Aorta (tissue), 5 donors: ENCODE data around the gene SRSF9. TPM values are rescaled to one million over a fixed set of nuclear protein-coding genes. Genes with fewer than 3 reads are reported as not detected.
"Not testable (repeated sequence)": the region's sequence is repeated elsewhere in the genome, so short reads cannot be mapped to it uniquely, and the experiment has no call there.

ENCODE experiments used
- ATAC-seq: fragments of 200-7000 bp; cut with Tn5 transposase; one replicate; pipeline ENCODE4 v1.9.1; 2022; ENCODE audit warnings: moderate library complexity; ENCODE audit not compliant: low FRiP score
- DNase-seq, 2 donors: peaks; one replicate each; pipeline ENCODE4 v3.0.0-alpha.2; 2020
- H3K27ac ChIP-seq, 2 donors: one replicate each; pipeline ENCODE4 v1.5.1; 2013; ENCODE audit warnings: low read length in 2 of 2, mild to moderate bottlenecking in 2 of 2, moderate library complexity in 2 of 2, control low read depth in 1 of 2, inconsistent platforms in 1 of 2, low read depth in 1 of 2
- H3K27me3 ChIP-seq, 2 donors: one replicate each; pipeline ENCODE4 v1.6.1; 2013; ENCODE audit warnings: control low read depth in 1 of 2, low read length in 1 of 2, mild to moderate bottlenecking in 1 of 2, moderate library complexity in 1 of 2; ENCODE audit not compliant: insufficient read depth in 2 of 2, control insufficient read depth in 1 of 2
- H3K36me3 ChIP-seq, 2 donors: one replicate each; pipeline ENCODE4 v1.6.1; 2013; ENCODE audit warnings: control low read depth in 1 of 2, low read length in 1 of 2, mild to moderate bottlenecking in 1 of 2; ENCODE audit not compliant: insufficient read depth in 2 of 2, control insufficient read depth in 1 of 2
- H3K4me1 ChIP-seq, 2 donors: one replicate each; pipeline ENCODE4 v1.6.1; 2013; ENCODE audit warnings: low read length in 2 of 2, control low read depth in 1 of 2, mild to moderate bottlenecking in 1 of 2, moderate library complexity in 1 of 2; ENCODE audit not compliant: insufficient read depth in 2 of 2, control insufficient read depth in 1 of 2
- H3K4me3 ChIP-seq, 2 donors: one replicate each; pipeline ENCODE4 v1.5.1; 2013; ENCODE audit warnings: low read length in 2 of 2, control low read depth in 1 of 2, mild to moderate bottlenecking in 1 of 2
- H3K9me3 ChIP-seq: one replicate; pipeline ENCODE4 v1.6.1; 2013; ENCODE audit warnings: mild to moderate bottlenecking, low read length; ENCODE audit not compliant: control insufficient read depth
- WGBS, 2 donors: extraction: QIAGEN DNeasy Blood & Tissue Kit; methylation state at CpG; one replicate each; pipeline ENCODE4 v1.1.7; 2013; 5-methylcytosine and 5-hydroxymethylcytosine counted together
- intact Hi-C, 2 donors: fragments of 100-400 bp; cut with DNase I; formaldehyde crosslinking; loops; one replicate each; pipeline versions ENCODE4 v1.14.2 to v1.15.0; 2022
- polyA plus RNA-seq, 2 donors: library from polyadenylated mRNA; stranded (reverse); fragments of 200-250 nt; gene quantifications; one replicate each; pipeline ENCODE4 v1.2.3, GENCODE V29; 2013
- total RNA-seq, 2 donors: library from RNA; stranded (reverse); fragmentation: NEBNext Ultra II Directional; extraction: Animal tissue kit (Norgen Biotek cat#: 25700); gene quantifications; one replicate each; pipeline ENCODE4 v1.2.1, GENCODE V29; 2021
- donor health status: healthy with polysubstance abuse.
- donor health status: Bipolar disorder and iron deficiency.
- donor health status: DM: no; HTN: no; CAD: no.
- donor health status: DM: no; HTN: no; CAD: no.
- donor health status: DM: yes; HTN: yes; CAD: no.

The SRSF9 gene
- total and polyA plus RNA-seq, 4 donors = 77.5 to 96.6 (median 93.5) TPM

GRCh38 chr12:120488057-120488640 is 18.6 kb upstream of the SRSF9 start:
- ATAC-seq (no peak), DNase-seq (no peak)
- Histone ChIP-seq H3K36me3 (no peaks in the 10 kb centered on the region), H3K27ac (no peak overlapping the region), H3K4me3 (no peak overlapping the region), H3K27me3 (no peaks in the 10 kb centered on the region), H3K9me3 (no peaks in the 10 kb centered on the region), H3K4me1 (no peaks in the 10 kb centered on the region)
- intact Hi-C loops = no loop called here
- WGBS, 2 donors = 76 to 77% methylated on average over 5 of the region's 5 CpGs

GRCh38 chr12:120487552-120487951 is 18.0 kb upstream of the SRSF9 start:
- DNase-seq, H3K36me3 ChIP-seq, ATAC-seq, H3K9me3 ChIP-seq, H3K27me3 ChIP-seq, H3K27ac ChIP-seq, intact Hi-C loops, H3K4me3 ChIP-seq, H3K4me1 ChIP-seq: not testable (repeated sequence)
- 91 to 92% methylated on average over 7 of the region's 7 CpGs for WGBS, 2 donors

- intact Hi-C loops = no loop called here
- WGBS, 2 donors = 89 to 90% methylated on average over 7 of the region's 7 CpGs
- H3K27me3 ChIP-seq = no peaks in the 10 kb centered on the region
- H3K36me3 ChIP-seq = no peaks in the 10 kb centered on the region
- no peaks in the 10 kb centered on the region for H3K4me1 ChIP-seq
- DNase-seq (no peak), ATAC-seq (no peak)
- no peak overlapping the region for H3K4me3 ChIP-seq
- no peaks in the 10 kb centered on the region for H3K9me3 ChIP-seq
- H3K27ac ChIP-seq = no peak overlapping the region
These were observed 16.7 kb upstream of the SRSF9 start for GRCh38 chr12:120485961-120486881.

- DNase-seq (no peak), ATAC-seq (no peak)
- Histone ChIP-seq H3K4me3 (no peak overlapping the region), H3K36me3 (no peaks in the 10 kb centered on the region), H3K27ac (no peak overlapping the region), H3K27me3 (no peaks in the 10 kb centered on the region), H3K4me1 (no peaks in the 10 kb centered on the region), H3K9me3 (no peaks in the 10 kb centered on the region)
- WGBS, 2 donors = 96 to 97% methylated on average over 1 of the region's 1 CpG
- intact Hi-C loops = no loop called here
These were observed 14.1 kb upstream of the SRSF9 start for GRCh38 chr12:120483621-120484020.

GRCh38 chr12:120481022-120481767 is 11.6 kb upstream of the SRSF9 start:
- Histone ChIP-seq H3K4me3 (no peak overlapping the region), H3K27ac (no peak overlapping the region), H3K9me3 (no peaks in the 10 kb centered on the region), H3K36me3 (no peaks in the 10 kb centered on the region), H3K27me3 (no peaks in the 10 kb centered on the region), H3K4me1 (no peaks in the 10 kb centered on the region)
- intact Hi-C loops = no loop called here
- ATAC-seq (no peak), DNase-seq (no peak)
- 92 to 94% methylated on average over 9 of the region's 9 CpGs for WGBS, 2 donors

GRCh38 chr12:120480211-120480610 is 10.7 kb upstream of the SRSF9 start:
- ATAC-seq (no peak), DNase-seq (no peak)
- intact Hi-C loops = no loop called here

GRCh38 chr12:120479458-120479857 is 9.9 kb upstream of the SRSF9 start:
- no peaks in the 10 kb centered on the region for H3K4me1 ChIP-seq
- intact Hi-C loops = no loop called here
- no peaks in the 10 kb centered on the region for H3K27me3 ChIP-seq
- WGBS, 2 donors = 92 to 100% methylated on average over 1 of the region's 1 CpG
- H3K27ac ChIP-seq = no peak overlapping the region
- H3K9me3 ChIP-seq = no peaks in the 10 kb centered on the region
- ATAC-seq (no peak), DNase-seq (peak in 1 of 2 donors; percentile 3)
- no peaks in the 10 kb centered on the region for H3K36me3 ChIP-seq
- no peak overlapping the region for H3K4me3 ChIP-seq

More at GRCh38 chr12:120480211-120480610, 10.7 kb upstream of the SRSF9 start:
- H3K27me3 ChIP-seq = no peaks in the 10 kb centered on the region
- H3K27ac ChIP-seq = no peak overlapping the region
- 54 to 77% methylated on average over 1 of the region's 1 CpG for WGBS, 2 donors
- H3K4me1 ChIP-seq = no peaks in the 10 kb centered on the region
- H3K36me3 ChIP-seq = no peaks in the 10 kb centered on the region
- H3K4me3 ChIP-seq = no peak overlapping the region
- H3K9me3 ChIP-seq = no peaks in the 10 kb centered on the region

GRCh38 chr12:120475643-120476042 is 6.1 kb upstream of the SRSF9 start:
- Histone ChIP-seq H3K4me1 (no peaks in the 10 kb centered on the region), H3K4me3 (no peak overlapping the region), H3K27me3 (no peaks in the 10 kb centered on the region), H3K36me3 (no peaks in the 10 kb centered on the region), H3K27ac (no peak overlapping the region), H3K9me3 (no peaks in the 10 kb centered on the region)
- DNase-seq (no peak), ATAC-seq (no peak)
- 100% methylated on average over 1 of the region's 1 CpG for WGBS, 2 donors
- intact Hi-C loops = no loop called here
